Retina (tissue), 1 donor: ENCODE results near the gene NLRP5.
"Not testable (repeated sequence)": the region's sequence is repeated elsewhere in the genome, so short reads cannot be mapped to it uniquely, and the experiment has no call there.

Experiments used
- DNase-seq: peaks from one replicate; pipeline ENCODE4 v3.0.0-alpha.2; 2016

NLRP5 gene

GRCh38 chr19:56099638-56100539 lies 113.3 kb downstream of the NLRP5 start:
- DNase-seq: no peak

- no peak for DNase-seq
Observed at GRCh38 chr19:56101095-56101494, 114.5 kb downstream of the NLRP5 start.

- DNase-seq: no peak
Observed at GRCh38 chr19:56101746-56102535, 115.4 kb downstream of the NLRP5 start.

GRCh38 chr19:56103027-56103614 lies 116.5 kb downstream of the NLRP5 start:
- no peak for DNase-seq

GRCh38 chr19:56104423-56104822 lies 117.8 kb downstream of the NLRP5 start:
- DNase-seq: no peak

GRCh38 chr19:56105090-56105701 lies 118.6 kb downstream of the NLRP5 start:
- peak; percentile 73 for DNase-seq

GRCh38 chr19:56105831-56106396 lies 119.3 kb downstream of the NLRP5 start:
- not testable (repeated sequence) for DNase-seq

- no peak for DNase-seq
Observed at GRCh38 chr19:56106397-56106849, 119.8 kb downstream of the NLRP5 start.

GRCh38 chr19:56106993-56107392 lies 120.4 kb downstream of the NLRP5 start:
- no peak for DNase-seq

GRCh38 chr19:56107626-56108351 lies 121.2 kb downstream of the NLRP5 start:
- no peak for DNase-seq

- DNase-seq: no peak
Observed at GRCh38 chr19:56108447-56109195, 122.0 kb downstream of the NLRP5 start.

GRCh38 chr19:56109226-56109625 lies 122.7 kb downstream of the NLRP5 start:
- DNase-seq: no peak

- peak; percentile 55 for DNase-seq
Observed at GRCh38 chr19:56110515-56111448, 124.2 kb downstream of the NLRP5 start.
